H7 (cell line): ENCODE data around the gene ERC2. TPM values are rescaled to one million over a fixed set of nuclear protein-coding genes. Genes with fewer than 3 reads are reported as not detected.
"Not testable (repeated sequence)": the region's sequence is repeated elsewhere in the genome, so short reads cannot be mapped to it uniquely, and the experiment has no call there.

Source experiments
- DNase-seq: peaks from one replicate; pipeline ENCODE4 v3.0.0; 2012
- H3K27me3 ChIP-seq: 2 replicates; pipeline ENCODE4 v1.6.0; 2011; ENCODE audit warnings: mild to moderate bottlenecking, low read length; ENCODE audit not compliant: control insufficient read depth, insufficient read depth
- H3K36me3 ChIP-seq: replicated peaks from 2 replicates; pipeline ENCODE4 v1.5.1; 2011; ENCODE audit warnings: low read length; ENCODE audit not compliant: control insufficient read depth, insufficient read depth
- H3K4me3 ChIP-seq: 2 replicates; pipeline ENCODE4 v1.5.1; 2011; ENCODE audit warnings: low read depth, mild to moderate bottlenecking, control low read depth, low read length, moderate library complexity; ENCODE audit not compliant: insufficient read depth
- total RNA-seq: library from RNA; depleted of rRNA; stranded (reverse); fragments of >200 nt; shearing (Covaris generic); gene quantifications from 2 replicates; pipeline ENCODE4 v1.2.3, GENCODE V29; 2014

The ERC2 gene
- total RNA-seq, 1 experiment from 2014 or later = 2.4 TPM

- no peaks in the 10 kb centered on the region for H3K36me3 ChIP-seq
- no peak for DNase-seq
- no peaks in the 10 kb centered on the region for H3K27me3 ChIP-seq
- H3K4me3 ChIP-seq = no peak overlapping the region
Observed at GRCh38 chr3:56295161-56295560, 173.1 kb downstream of the ERC2 start.

GRCh38 chr3:56294286-56294685, 174.0 kb downstream of the ERC2 start:
- H3K36me3 ChIP-seq = no peaks in the 10 kb centered on the region
- no peaks in the 10 kb centered on the region for H3K27me3 ChIP-seq
- no peak for DNase-seq
- H3K4me3 ChIP-seq = no peak overlapping the region

- Histone ChIP-seq H3K36me3 (no peaks in the 10 kb centered on the region), H3K27me3 (no peaks in the 10 kb centered on the region), H3K4me3 (no peak overlapping the region)
- no peak for DNase-seq
Observed at GRCh38 chr3:56291953-56292352, 176.3 kb downstream of the ERC2 start.

- no peaks in the 10 kb centered on the region for H3K36me3 ChIP-seq
- DNase-seq = no peak
- H3K27me3 ChIP-seq = no peaks in the 10 kb centered on the region
- H3K4me3 ChIP-seq = no peak overlapping the region
Observed at GRCh38 chr3:56291244-56291680, 177.0 kb downstream of the ERC2 start.

- Histone ChIP-seq H3K4me3 (no peak overlapping the region), H3K27me3 (no peaks in the 10 kb centered on the region), H3K36me3 (no peaks in the 10 kb centered on the region)
- no peak for DNase-seq
Observed at GRCh38 chr3:56290374-56290773, 177.9 kb downstream of the ERC2 start.

GRCh38 chr3:56288258-56288657, 180.0 kb downstream of the ERC2 start:
- Histone ChIP-seq H3K4me3 (no peak overlapping the region), H3K27me3 (no peaks in the 10 kb centered on the region), H3K36me3 (no peaks in the 10 kb centered on the region)
- DNase-seq = peak; percentile 30

- no peak for DNase-seq
- Histone ChIP-seq H3K36me3 (no peaks in the 10 kb centered on the region), H3K27me3 (no peaks in the 10 kb centered on the region), H3K4me3 (no peak overlapping the region)
Observed at GRCh38 chr3:56282341-56282740, 185.9 kb downstream of the ERC2 start.

- no peak for DNase-seq
- H3K36me3 ChIP-seq = no peaks in the 10 kb centered on the region
- no peak overlapping the region for H3K4me3 ChIP-seq
- no peaks in the 10 kb centered on the region for H3K27me3 ChIP-seq
Observed at GRCh38 chr3:56277236-56277635, 191.0 kb downstream of the ERC2 start.

- no peaks in the 10 kb centered on the region for H3K27me3 ChIP-seq
- no peak overlapping the region for H3K4me3 ChIP-seq
- DNase-seq = no peak
- H3K36me3 ChIP-seq = no peaks in the 10 kb centered on the region
Observed at GRCh38 chr3:56275120-56275519, 193.1 kb downstream of the ERC2 start.

GRCh38 chr3:56269755-56270535, 198.3 kb downstream of the ERC2 start:
- Histone ChIP-seq H3K27me3 (no peaks in the 10 kb centered on the region), H3K4me3 (no peak overlapping the region), H3K36me3 (no peaks in the 10 kb centered on the region)
- no peak for DNase-seq

- H3K4me3 ChIP-seq = no peak overlapping the region
- H3K36me3 ChIP-seq = no peaks in the 10 kb centered on the region
- no peak for DNase-seq
- H3K27me3 ChIP-seq = no peaks in the 10 kb centered on the region
Observed at GRCh38 chr3:56268616-56269383, 199.5 kb downstream of the ERC2 start.

- not testable (repeated sequence) for H3K4me3 ChIP-seq, H3K27me3 ChIP-seq, H3K36me3 ChIP-seq, DNase-seq
Observed at GRCh38 chr3:56261852-56262251, 206.4 kb downstream of the ERC2 start.

- no peaks in the 10 kb centered on the region for H3K36me3 ChIP-seq
- H3K27me3 ChIP-seq = no peaks in the 10 kb centered on the region
- DNase-seq = peak; percentile 45
- no peak overlapping the region for H3K4me3 ChIP-seq
Observed at GRCh38 chr3:56260262-56260661, 208.0 kb downstream of the ERC2 start.

GRCh38 chr3:56257826-56258225, 210.4 kb downstream of the ERC2 start:
- Histone ChIP-seq H3K27me3 (no peaks in the 10 kb centered on the region), H3K4me3 (no peak overlapping the region), H3K36me3 (no peaks in the 10 kb centered on the region)
- DNase-seq = no peak

GRCh38 chr3:56254835-56255234, 213.4 kb downstream of the ERC2 start:
- Histone ChIP-seq H3K27me3 (no peaks in the 10 kb centered on the region), H3K4me3 (no peak overlapping the region), H3K36me3 (no peaks in the 10 kb centered on the region)
- DNase-seq = no peak
